ENCODE results near the gene COL1A2. TPM values are rescaled to one million over a fixed set of nuclear protein-coding genes. Genes with fewer than 3 reads are reported as not detected.

The COL1A2 gene
- total RNA-seq, 1 experiment from 2014 or later, result 3.0 TPM

GRCh38 chr7:94444813-94445212 lies 50.1 kb downstream of the COL1A2 start:
- Histone ChIP-seq H3K4me1 (ENCODE audit: control insufficient read depth in 1 of 2, insufficient read depth in 2 of 2, low read length in 2 of 2) (no peaks in the 10 kb centered on the region), H2AFZ (ENCODE audit: low read depth, low read length, poor library complexity, severe bottlenecking) (no peak overlapping the region), H3K9me2 (ENCODE audit: insufficient read depth) (no peaks in the 10 kb centered on the region), H3K9ac (ENCODE audit: low read length) (no peak overlapping the region), H3K9me3 (ENCODE audit: control insufficient read depth in 1 of 2, insufficient read depth in 1 of 2, low read depth in 1 of 2, low read length in 2 of 2) (no peaks in the 10 kb centered on the region; a peak in 1 of 4 replicates), H3K27me3 (ENCODE audit: insufficient read depth, low read length) (no peaks in the 10 kb centered on the region), H4K20me1 (ENCODE audit: insufficient read depth) (no peaks in the 10 kb centered on the region), H3K36me3 (ENCODE audit: control insufficient read depth in 1 of 2, insufficient read depth in 2 of 2, low read length in 2 of 2) (no peaks in the 10 kb centered on the region), H3K4me2 (ENCODE audit: low read length) (no peak overlapping the region), H3K79me2 (ENCODE audit: insufficient read depth, low read length) (no peaks in the 10 kb centered on the region), H3K4me3 (replicated peaks in 1 of 2; ENCODE audit: low read depth in 1 of 2, low read length in 2 of 2) (no peak overlapping the region), H3K27ac (ENCODE audit: low read depth, low read length) (no peak overlapping the region)
- ChIA-PET CTCF (no interaction called here), POLR2A (no interaction called here), RAD21 (ENCODE audit: low non-redundant PET in 1 of 2, low total read pairs in 2 of 2, uncharacterized antibody in 2 of 2, unreplicated experiment in 2 of 2) (no interaction called here)
- TF ChIP-seq JUND (IDR thresholded peaks at IDR 0.05) (no peak), ZBTB33 (IDR thresholded peaks at IDR 0.05; ENCODE audit: extremely low read depth, insufficient replicate concordance, low read length) (no peak), ZNF274 (IDR thresholded peaks at IDR 0.05; ENCODE audit: low read depth, low read length) (no peak), CBX3 (IDR thresholded peaks at IDR 0.05; ENCODE audit: low read depth) (no peak), FOSL1 (IDR thresholded peaks at IDR 0.05; ENCODE audit: low read depth) (no peak), TCF7L2 (IDR thresholded peaks at IDR 0.05; ENCODE audit: borderline replicate concordance, extremely low read depth, insufficient read depth, insufficient read length) (no peak), CEBPB (IDR thresholded peaks at IDR 0.05; ENCODE audit: low read depth) (no peak), SP1 (IDR thresholded peaks at IDR 0.05; ENCODE audit: low read depth) (no peak), ATF3 (IDR thresholded peaks at IDR 0.05) (no peak), YY1 (IDR thresholded peaks at IDR 0.05; ENCODE audit: extremely low read depth, insufficient replicate concordance, low read depth, low read length) (no peak), EZH2phosphoT487 (IDR thresholded peaks at IDR 0.05; ENCODE audit: borderline replicate concordance) (no peak), SIN3A (IDR thresholded peaks at IDR 0.05; ENCODE audit: low read depth) (no peak), MAX (IDR thresholded peaks at IDR 0.05) (no peak), EZH2 (IDR thresholded peaks at IDR 0.05) (no peak), SRF (IDR thresholded peaks at IDR 0.05; ENCODE audit: low read depth) (no peak), POLR2AphosphoS5 (IDR thresholded peaks at IDR 0.05; ENCODE audit: low read depth, low read length) (no peak), EGR1 (IDR thresholded peaks at IDR 0.05; ENCODE audit: low read depth) (no peak), RAD21 (IDR thresholded peaks at IDR 0.05; ENCODE audit: low read depth) (no peak), ELF1 (IDR thresholded peaks at IDR 0.05; ENCODE audit: borderline replicate concordance, low read depth) (no peak), POLR2A (IDR thresholded peaks at IDR 0.05; ENCODE audit: borderline replicate concordance, extremely low read depth, insufficient read depth, insufficient read length) (no peak)
- BruUV-seq (replicated peaks), result no TSS peak
- ATAC-seq (no peak), DNase-seq (ENCODE audit: low read depth, low spot score) (no peak)
- intact Hi-C loops (cut with micrococcal nuclease), result loop anchor here (5.0 to 10.0 kb wide), 3 partner anchors 600 to 1032 kb away; no protein-coding TSS in a partner anchor

All from HCT116 (cell line).